ENCODE measurements around the gene RAB12.

DNA sequence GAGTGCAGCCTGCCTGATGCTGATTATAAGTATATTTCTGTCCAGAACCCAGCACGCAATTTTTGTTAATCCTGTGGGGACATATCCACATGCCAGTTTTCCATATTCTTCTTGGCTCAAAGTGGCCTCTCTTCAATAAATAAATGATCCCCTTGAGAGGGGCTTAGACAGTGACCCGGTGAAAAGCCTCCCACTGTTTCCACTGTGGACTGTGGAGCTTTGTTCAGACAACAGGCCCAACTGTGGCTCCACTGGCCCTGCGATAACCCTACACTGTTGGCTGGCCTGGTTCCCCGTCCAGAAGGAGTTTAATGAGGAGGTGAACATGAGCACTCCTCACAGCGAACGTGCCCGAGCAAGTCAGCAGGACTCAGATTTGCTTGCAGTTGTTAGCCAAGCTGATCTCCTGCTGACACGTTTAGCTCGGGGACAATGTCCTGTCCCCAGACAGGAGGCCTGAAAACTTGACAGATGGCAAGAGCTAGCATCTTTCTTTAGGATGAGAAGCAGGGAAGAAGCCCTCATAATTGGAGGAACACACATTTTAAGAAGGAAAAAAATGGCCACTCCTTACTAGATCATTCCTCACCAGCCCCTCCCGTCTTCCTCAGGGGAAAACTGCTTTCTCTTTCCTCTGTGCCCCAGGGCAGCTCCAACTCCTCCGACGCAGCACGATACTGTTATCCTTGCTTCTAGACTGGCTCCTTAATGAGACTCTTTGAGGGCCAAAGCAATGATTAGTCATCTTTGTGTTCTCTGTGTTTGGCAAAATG, 76.1 kb downstream of the RAB12 start:
- TF ChIP-seq, protein P1, sequence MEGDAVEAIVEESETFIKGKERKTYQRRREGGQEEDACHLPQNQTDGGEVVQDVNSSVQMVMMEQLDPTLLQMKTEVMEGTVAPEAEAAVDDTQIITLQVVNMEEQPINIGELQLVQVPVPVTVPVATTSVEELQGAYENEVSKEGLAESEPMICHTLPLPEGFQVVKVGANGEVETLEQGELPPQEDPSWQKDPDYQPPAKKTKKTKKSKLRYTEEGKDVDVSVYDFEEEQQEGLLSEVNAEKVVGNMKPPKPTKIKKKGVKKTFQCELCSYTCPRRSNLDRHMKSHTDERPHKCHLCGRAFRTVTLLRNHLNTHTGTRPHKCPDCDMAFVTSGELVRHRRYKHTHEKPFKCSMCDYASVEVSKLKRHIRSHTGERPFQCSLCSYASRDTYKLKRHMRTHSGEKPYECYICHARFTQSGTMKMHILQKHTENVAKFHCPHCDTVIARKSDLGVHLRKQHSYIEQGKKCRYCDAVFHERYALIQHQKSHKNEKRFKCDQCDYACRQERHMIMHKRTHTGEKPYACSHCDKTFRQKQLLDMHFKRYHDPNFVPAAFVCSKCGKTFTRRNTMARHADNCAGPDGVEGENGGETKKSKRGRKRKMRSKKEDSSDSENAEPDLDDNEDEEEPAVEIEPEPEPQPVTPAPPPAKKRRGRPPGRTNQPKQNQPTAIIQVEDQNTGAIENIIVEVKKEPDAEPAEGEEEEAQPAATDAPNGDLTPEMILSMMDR (conservative IDR thresholded peaks at IDR 0.05; ENCODE audit: low read depth, low read length): no peak
- TF ChIP-seq EZH2 (IDR thresholded peaks at IDR 0.05; ENCODE audit: borderline replicate concordance, low read depth, low read length, poor library complexity, severe bottlenecking): no peak

Data from A673 (cell line).